Measurements from ENCODE around the gene PARVG.

GRCh38 chr22:44179196-44179988 lies 1.3 kb upstream of the PARVG start:
- no peak for TF ChIP-seq CHD2 (IDR thresholded peaks at IDR 0.05; ENCODE audit: low read depth, low read length)
- TF ChIP-seq REST (IDR thresholded peaks at IDR 0.05; ENCODE audit: borderline replicate concordance) = no peak
- no peak for TF ChIP-seq REST (CRISPR knock-in tag; IDR thresholded peaks at IDR 0.05; ENCODE audit: low read depth)
- TF ChIP-seq NCOA1 (IDR thresholded peaks at IDR 0.05; ENCODE audit: low read depth) = no peak
- no peak for TF ChIP-seq ZBTB7A (IDR thresholded peaks at IDR 0.05; ENCODE audit: borderline replicate concordance, control insufficient read depth, low read depth, low read length)
- TF ChIP-seq GTF2F1 (IDR thresholded peaks at IDR 0.05; ENCODE audit: low read depth, low read length) = no peak
- no peak for TF ChIP-seq RFX5 (IDR thresholded peaks at IDR 0.05; ENCODE audit: low read depth, low read length)
- TF ChIP-seq ZBED1 (IDR thresholded peaks at IDR 0.05) = no peak

Measured in K562 (cell line).